Ureter (tissue), 1 donor: Measurements from ENCODE around the gene MAZ. TPM values are rescaled to one million over a fixed set of nuclear protein-coding genes. Genes with fewer than 3 reads are reported as not detected.

ENCODE experiments used
- DNase-seq: peaks from one replicate; pipeline ENCODE4 v3.0.0-alpha.2; 2020; ENCODE audit warnings: low spot score
- total RNA-seq: library from RNA; stranded (reverse); gene quantifications from one replicate; pipeline ENCODE4 v1.2.4, GENCODE V29; 2023
- donor health status: DM: yes; HTN: yes; CAD: no.

The MAZ gene
- total RNA-seq, 1 donor from 2014 or later = 143 TPM

GRCh38 chr16:29854520-29855100, 48.3 kb downstream of the MAZ start:
- DNase-seq = no peak

DNA sequence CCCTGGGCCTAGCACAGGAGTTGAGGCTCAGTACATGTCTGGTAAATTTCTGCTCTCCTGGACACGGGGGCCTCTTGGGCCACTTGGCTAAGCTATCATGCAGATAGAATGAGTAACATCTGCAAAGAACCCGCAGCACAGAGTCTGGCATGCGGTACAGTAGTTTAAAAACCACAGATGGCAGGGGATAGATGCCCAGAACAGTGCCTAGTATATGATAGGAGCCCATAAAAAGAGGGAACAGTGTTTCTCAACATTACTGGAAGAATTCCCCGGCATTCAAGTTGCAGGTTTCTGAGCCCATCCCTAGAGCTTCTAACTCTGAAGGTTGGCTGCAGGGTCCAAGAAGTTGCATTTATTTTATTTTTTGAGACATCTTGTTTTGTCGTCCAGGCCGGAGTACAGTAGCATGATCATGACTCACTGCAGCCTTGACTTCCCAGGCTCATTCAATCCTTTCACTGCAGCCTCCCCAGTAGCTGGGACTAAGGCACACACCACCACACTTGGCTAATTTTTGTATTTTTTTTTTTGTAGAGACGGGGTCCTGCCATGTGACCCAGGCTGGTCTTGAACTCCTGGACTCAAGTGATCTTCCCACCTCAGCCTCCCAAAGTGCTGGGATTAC, 50.9 kb downstream of the MAZ start:
- no peak for DNase-seq

GRCh38 chr16:29858149-29858849, 52.0 kb downstream of the MAZ start:
- DNase-seq = no peak

DNA sequence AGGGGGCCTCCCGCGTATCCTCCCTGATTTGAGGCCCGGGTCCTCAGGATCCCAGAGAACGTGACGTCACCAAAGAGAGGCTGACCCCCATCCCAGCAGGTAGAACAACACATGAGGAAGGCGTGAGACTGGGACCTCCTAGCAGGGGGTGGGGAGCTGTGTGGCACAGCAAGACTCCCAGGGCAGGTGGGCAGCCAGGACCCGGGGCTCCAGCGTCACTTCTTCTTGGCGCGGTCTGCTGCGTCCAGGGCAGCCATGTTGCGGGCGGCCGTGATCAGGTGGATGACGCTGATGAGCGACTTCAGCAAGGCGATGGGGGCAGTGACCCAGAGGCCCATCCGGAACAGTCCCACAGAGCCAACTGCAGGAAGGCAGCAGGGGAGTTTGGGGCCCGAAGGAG, 52.6 kb downstream of the MAZ start:
- DNase-seq = no peak

DNA sequence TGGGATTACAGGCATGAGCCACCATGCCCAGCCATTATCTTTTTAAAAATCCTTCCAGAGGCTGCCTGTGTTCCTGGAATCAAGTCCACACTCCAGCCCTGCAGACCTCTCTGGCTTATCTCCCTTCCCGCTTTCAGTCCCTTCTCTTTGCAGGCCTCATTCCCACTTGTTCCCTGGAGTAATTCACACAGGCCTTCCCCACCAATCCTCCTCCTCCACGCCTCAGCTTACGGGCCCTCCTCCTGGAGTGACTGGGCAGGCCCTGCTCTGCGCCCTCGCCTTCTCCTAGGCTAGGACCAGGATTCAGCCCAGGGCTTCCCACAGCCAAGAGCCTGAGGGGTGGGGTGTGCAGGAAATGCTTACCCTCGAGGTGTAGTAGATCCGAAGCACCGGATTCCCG, 53.9 kb downstream of the MAZ start:
- DNase-seq = no peak

Other genes with a start within 250 kb of the MAZ start
- gene SPN, start 143.3 kb upstream of the MAZ start, total RNA-seq = 4.2 TPM
- 24.7 TPM for gene QPRT, start 127.3 kb upstream of the MAZ start, total RNA-seq
- 1.6 TPM for gene C16orf54, start 60.5 kb upstream of the MAZ start, total RNA-seq
- gene ZG16, start 28.3 kb upstream of the MAZ start, total RNA-seq = not detected
- gene KIF22, start 15.8 kb upstream of the MAZ start, total RNA-seq = 34.3 TPM
- gene PRRT2, start 5.7 kb downstream of the MAZ start, total RNA-seq = 10.6 TPM
- gene PAGR1, start 9.6 kb downstream of the MAZ start, total RNA-seq = 20.7 TPM
- 158 TPM for gene MVP, start 13.9 kb downstream of the MAZ start, total RNA-seq
- gene CDIPT, start 56.7 kb downstream of the MAZ start, total RNA-seq = 71.4 TPM
- 7.5 TPM for gene SEZ6L2, start 93.0 kb downstream of the MAZ start, total RNA-seq
- 1.2 TPM for gene ASPHD1, start 94.0 kb downstream of the MAZ start, total RNA-seq
- gene KCTD13, start 119.7 kb downstream of the MAZ start, total RNA-seq = 33.6 TPM
- 131 TPM for gene TMEM219, start 155.6 kb downstream of the MAZ start, total RNA-seq
- 45.1 TPM for gene TAOK2, start 167.3 kb downstream of the MAZ start, total RNA-seq
- 11.2 TPM for gene HIRIP3, start 189.1 kb downstream of the MAZ start, total RNA-seq
- gene INO80E, start 189.7 kb downstream of the MAZ start, total RNA-seq = 88.5 TPM
- 3.1 TPM for gene DOC2A, start 204.5 kb downstream of the MAZ start, total RNA-seq
- gene C16orf92, start 216.7 kb downstream of the MAZ start, total RNA-seq = not detected
- not detected for gene TLCD3B, start 224.7 kb downstream of the MAZ start, total RNA-seq